ENCODE results near the gene TACC3.

The TACC3 gene

GRCh38 chr4:1686440-1687036, 34.8 kb upstream of the TACC3 start:
- no peak overlapping the region for H3K4me2 ChIP-seq (ENCODE audit: low read length)
- peaks cover 20% of the 10 kb centered on the region for H3K4me1 ChIP-seq (ENCODE audit: control insufficient read depth, low read length)
- no peaks in the 10 kb centered on the region for H3K9me2 ChIP-seq (replicated peaks; ENCODE audit: control insufficient read depth, low read length)
- no peak overlapping the region for H3K27ac ChIP-seq (ENCODE audit: low read depth, low read length)
- peaks cover 11% of the 10 kb centered on the region for H3K27me3 ChIP-seq (ENCODE audit: control insufficient read depth, low read length)
- H4K20me1 ChIP-seq (ENCODE audit: control insufficient read depth, insufficient read depth, low read depth, low read length) = peaks cover 11% of the 10 kb centered on the region; the same call in 1 of the 2 replicates
- H3K4me3 ChIP-seq (ENCODE audit: low read length) = no peak overlapping the region
- peaks cover 12% of the 10 kb centered on the region for H3K36me3 ChIP-seq (ENCODE audit: control insufficient read depth, low read length)
- TF ChIP-seq CTCF (IDR thresholded peaks at IDR 0.05; ENCODE audit: low read depth, low read length, poor library complexity, severe bottlenecking) (no peak), EZH2phosphoT487 (IDR thresholded peaks at IDR 0.05; ENCODE audit: borderline replicate concordance, low read length) (no peak)
- H3F3A ChIP-seq (ENCODE audit: control insufficient read depth, insufficient read depth) = peaks cover 32% of the 10 kb centered on the region
- H3K79me2 ChIP-seq (ENCODE audit: control insufficient read depth, low read length) = no peaks in the 10 kb centered on the region
- no peaks in the 10 kb centered on the region for H3K9me3 ChIP-seq (ENCODE audit: control insufficient read depth, insufficient read depth, low read length)

- H3K9me3 ChIP-seq (ENCODE audit: control insufficient read depth, insufficient read depth, low read length) = no peaks in the 10 kb centered on the region
- H3K27me3 ChIP-seq (ENCODE audit: control insufficient read depth, low read length) = no peaks in the 10 kb centered on the region
- H3K4me2 ChIP-seq (ENCODE audit: low read length) = no peak overlapping the region
- no peak for TF ChIP-seq EZH2phosphoT487 (IDR thresholded peaks at IDR 0.05; ENCODE audit: borderline replicate concordance, low read length)
- TF ChIP-seq CTCF (IDR thresholded peaks at IDR 0.05; ENCODE audit: low read depth, low read length, poor library complexity, severe bottlenecking) = no peak
- H3K9me2 ChIP-seq (replicated peaks; ENCODE audit: control insufficient read depth, low read length) = no peaks in the 10 kb centered on the region
- peaks cover 40% of the 10 kb centered on the region for H4K20me1 ChIP-seq (ENCODE audit: control insufficient read depth, insufficient read depth, low read depth, low read length)
- H3K4me1 ChIP-seq (ENCODE audit: control insufficient read depth, low read length) = peaks cover 6% of the 10 kb centered on the region; the same call in 1 of the 2 replicates
- no peak overlapping the region for H3K4me3 ChIP-seq (ENCODE audit: low read length)
- H3K79me2 ChIP-seq (ENCODE audit: control insufficient read depth, low read length) = peaks cover 5% of the 10 kb centered on the region
- H3K27ac ChIP-seq (ENCODE audit: low read depth, low read length) = no peak overlapping the region
- peaks cover 60% of the 10 kb centered on the region for H3F3A ChIP-seq (ENCODE audit: control insufficient read depth, insufficient read depth)
- peaks cover 53% of the 10 kb centered on the region for H3K36me3 ChIP-seq (ENCODE audit: control insufficient read depth, low read length)
Measured at GRCh38 chr4:1690698-1691097, 30.6 kb upstream of the TACC3 start.

GRCh38 chr4:1691737-1692373, 29.5 kb upstream of the TACC3 start:
- Histone ChIP-seq H3K36me3 (ENCODE audit: control insufficient read depth, low read length) (peaks cover 65% of the 10 kb centered on the region), H3K27me3 (ENCODE audit: control insufficient read depth, low read length) (no peaks in the 10 kb centered on the region), H3K4me2 (ENCODE audit: low read length) (no peak overlapping the region), H3F3A (ENCODE audit: control insufficient read depth, insufficient read depth) (peaks cover 71% of the 10 kb centered on the region), H3K9me3 (ENCODE audit: control insufficient read depth, insufficient read depth, low read length) (no peaks in the 10 kb centered on the region), H3K79me2 (ENCODE audit: control insufficient read depth, low read length) (peaks cover 5% of the 10 kb centered on the region), H3K4me3 (ENCODE audit: low read length) (no peak overlapping the region), H3K27ac (ENCODE audit: low read depth, low read length) (no peak overlapping the region), H3K9me2 (replicated peaks; ENCODE audit: control insufficient read depth, low read length) (no peaks in the 10 kb centered on the region), H3K4me1 (ENCODE audit: control insufficient read depth, low read length) (peaks cover 6% of the 10 kb centered on the region; the same call in 1 of the 2 replicates), H4K20me1 (ENCODE audit: control insufficient read depth, insufficient read depth, low read depth, low read length) (peaks cover 40% of the 10 kb centered on the region)
- TF ChIP-seq EZH2phosphoT487 (IDR thresholded peaks at IDR 0.05; ENCODE audit: borderline replicate concordance, low read length) (no peak), CTCF (IDR thresholded peaks at IDR 0.05; ENCODE audit: low read depth, low read length, poor library complexity, severe bottlenecking) (no peak)
